Eye (tissue), 1 donor: ENCODE measurements around the gene HOXB5.

Source experiments
- DNase-seq: peaks from one replicate; pipeline ENCODE4 v3.0.0-alpha.2; 2015

Gene HOXB5

GRCh38 chr17:48556576-48557401 lies 36.8 kb downstream of the HOXB5 start:
- peak; percentile 10 for DNase-seq

DNA sequence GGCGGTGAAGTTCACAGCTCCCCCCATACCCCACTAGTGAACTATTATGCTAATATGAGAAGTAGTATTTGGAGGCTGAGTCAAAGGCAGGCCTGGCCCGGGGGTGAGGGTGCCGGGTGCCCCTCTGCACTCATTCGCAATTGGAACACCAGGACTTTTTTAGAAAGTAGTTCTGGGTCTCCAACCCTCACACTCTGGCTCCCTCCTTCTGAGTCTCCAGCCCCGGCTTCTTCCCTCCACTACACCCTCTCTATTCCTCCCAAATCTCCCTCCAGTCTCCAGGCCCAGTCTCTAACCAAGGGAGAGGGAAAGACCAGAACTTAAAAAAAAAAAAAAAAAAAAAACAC lies 37.4 kb downstream of the HOXB5 start:
- DNase-seq, result peak; percentile 3

GRCh38 chr17:48555258-48556228 lies 38.0 kb downstream of the HOXB5 start:
- peak; percentile 46 for DNase-seq

DNA sequence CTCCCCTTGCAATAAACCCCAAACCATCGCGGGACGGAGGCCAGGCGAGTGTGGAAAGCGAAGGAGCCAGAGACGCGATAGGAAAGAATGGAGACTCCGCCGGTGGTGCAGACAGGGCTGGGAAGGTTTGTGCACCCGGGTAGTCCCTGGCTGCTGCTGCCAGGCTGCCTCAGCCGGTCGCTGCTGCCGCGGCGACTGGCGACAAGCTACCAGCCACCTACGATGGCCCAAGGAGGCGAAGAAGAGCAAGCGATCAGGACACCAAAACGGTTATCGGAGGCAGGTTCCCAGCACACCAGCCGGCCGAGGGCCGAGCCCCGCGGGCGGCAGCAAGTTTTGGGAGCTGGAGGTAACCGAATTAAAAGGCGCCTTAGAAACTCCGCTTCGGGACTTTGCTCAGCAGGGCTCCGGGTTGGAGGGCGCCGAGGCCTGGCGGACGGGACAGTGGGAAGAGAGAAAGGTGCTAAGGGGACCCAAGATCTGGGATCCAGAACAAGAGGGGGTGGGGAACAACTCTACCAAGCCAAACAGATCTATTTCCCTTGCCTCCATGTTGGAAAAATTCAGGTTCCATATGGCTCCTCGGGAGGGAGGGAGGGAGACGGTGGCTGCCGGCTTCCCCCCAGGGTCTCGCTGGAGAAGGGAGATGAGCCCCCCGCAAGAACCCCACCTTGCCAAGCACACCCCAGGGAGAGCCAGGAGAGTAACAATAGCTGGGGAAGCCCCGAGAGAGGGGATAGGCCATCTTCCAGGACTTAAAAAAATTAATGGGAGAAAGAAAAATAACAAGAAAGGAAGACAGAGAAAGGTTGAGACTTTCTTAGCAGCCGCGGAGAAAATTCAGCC lies 38.9 kb downstream of the HOXB5 start:
- DNase-seq, result peak; percentile 54

GRCh38 chr17:48553826-48554225 lies 39.8 kb downstream of the HOXB5 start:
- peak; percentile 39 for DNase-seq

DNA sequence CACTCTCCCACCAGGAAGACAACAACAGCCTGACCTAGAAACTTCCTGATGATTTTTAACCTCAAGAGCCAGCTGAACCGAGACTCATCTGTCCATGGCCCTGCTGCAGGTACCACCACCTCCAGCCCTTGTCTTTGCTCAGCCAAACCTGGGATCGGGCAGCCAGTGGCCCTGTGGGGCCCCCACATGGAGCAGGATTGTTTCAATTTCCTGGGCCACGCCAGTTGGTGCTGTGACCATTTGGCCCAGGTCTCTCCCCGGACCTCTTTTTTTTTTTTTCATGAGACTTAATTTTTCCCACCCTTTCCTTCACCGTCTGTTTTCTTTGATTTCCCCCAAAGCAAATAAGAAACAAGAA lies 40.4 kb downstream of the HOXB5 start:
- peak; percentile 18 for DNase-seq

DNA sequence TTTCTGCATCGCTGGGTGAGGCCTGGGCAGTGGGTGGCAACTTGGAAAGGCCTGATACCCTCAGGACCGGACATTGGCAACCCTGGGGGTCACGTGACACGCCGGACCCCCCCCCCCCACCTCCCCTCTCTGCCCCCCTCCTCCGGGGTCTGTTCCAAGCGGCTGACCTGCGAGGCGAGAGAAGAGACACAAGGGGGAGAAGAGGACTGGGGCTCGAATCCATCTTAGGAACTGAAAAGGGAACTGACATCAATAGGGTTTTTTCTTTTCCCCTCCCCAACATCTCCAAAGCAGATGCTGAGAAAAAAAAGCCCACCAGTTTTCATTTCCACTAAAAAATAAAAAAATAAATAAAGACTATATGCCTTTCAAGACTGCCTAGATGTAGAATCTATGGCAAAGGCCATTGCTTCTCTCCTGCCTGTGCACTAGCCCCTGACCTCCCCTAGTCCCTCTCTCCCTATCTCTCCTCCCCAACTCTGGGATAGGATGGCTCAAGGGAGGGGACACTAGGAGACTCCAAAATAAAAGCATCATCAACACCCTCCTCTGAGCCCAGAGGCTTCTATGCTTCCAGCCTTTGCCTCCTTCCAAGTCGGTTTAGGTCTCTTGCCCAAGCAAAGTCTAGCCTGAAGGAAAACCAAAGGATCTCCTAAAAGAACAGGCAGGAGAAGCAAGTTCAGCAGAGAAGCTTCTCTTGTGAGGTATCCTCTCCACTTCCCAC lies 41.0 kb downstream of the HOXB5 start:
- DNase-seq, result peak; percentile 35

GRCh38 chr17:48551596-48552465 lies 41.7 kb downstream of the HOXB5 start:
- DNase-seq, result no peak

DNA sequence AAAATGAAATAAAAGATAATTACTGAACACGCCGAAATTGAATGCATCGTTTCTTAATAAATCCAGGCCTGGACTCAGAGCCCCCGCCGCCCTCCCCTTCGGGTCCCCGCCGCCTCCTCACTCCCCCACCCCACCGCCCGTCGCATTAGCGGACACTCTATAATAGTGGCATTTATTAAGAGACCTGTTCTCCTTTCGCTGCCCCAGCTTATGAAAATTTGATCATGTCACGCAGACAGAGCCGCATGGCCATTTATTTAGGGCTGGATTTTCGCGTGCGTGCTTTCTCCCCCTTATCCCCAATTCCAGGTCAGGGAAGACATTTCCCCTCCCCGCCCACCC lies 42.4 kb downstream of the HOXB5 start:
- DNase-seq, result peak; percentile 23

GRCh38 chr17:48550502-48551213 lies 42.9 kb downstream of the HOXB5 start:
- DNase-seq, result no peak

DNA sequence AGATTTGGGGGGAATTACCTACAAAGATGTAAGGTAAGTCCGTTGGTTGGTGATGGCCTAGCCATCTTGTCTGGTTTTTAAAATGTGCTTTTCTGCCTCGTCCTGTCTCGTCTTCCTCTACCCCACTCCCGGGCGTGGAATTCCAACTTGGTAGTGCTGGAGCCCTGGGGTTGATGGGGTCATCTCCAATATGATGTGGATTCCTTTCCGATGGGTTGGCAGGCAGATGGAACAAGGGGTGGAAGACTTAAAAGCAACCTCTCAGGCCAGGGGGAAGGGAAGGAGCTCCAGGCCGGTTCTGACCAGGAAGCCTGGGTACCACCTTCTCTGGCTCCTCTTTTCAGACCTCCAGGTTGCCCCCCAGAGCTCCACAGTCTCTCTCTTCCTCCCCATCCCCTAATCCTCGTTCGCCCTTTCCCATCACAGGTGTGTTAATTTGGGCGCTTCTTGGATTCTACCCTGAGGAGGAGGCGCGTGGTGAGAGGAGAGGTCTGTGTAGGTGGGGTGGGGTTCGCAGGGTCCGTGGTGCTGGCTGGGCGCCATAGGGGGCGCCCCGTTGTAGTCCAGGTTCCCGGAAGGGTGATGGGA lies 43.6 kb downstream of the HOXB5 start:
- DNase-seq, result no peak

- DNase-seq, result peak; percentile 28
These were observed 44.3 kb downstream of the HOXB5 start for GRCh38 chr17:48549281-48549630.

DNA sequence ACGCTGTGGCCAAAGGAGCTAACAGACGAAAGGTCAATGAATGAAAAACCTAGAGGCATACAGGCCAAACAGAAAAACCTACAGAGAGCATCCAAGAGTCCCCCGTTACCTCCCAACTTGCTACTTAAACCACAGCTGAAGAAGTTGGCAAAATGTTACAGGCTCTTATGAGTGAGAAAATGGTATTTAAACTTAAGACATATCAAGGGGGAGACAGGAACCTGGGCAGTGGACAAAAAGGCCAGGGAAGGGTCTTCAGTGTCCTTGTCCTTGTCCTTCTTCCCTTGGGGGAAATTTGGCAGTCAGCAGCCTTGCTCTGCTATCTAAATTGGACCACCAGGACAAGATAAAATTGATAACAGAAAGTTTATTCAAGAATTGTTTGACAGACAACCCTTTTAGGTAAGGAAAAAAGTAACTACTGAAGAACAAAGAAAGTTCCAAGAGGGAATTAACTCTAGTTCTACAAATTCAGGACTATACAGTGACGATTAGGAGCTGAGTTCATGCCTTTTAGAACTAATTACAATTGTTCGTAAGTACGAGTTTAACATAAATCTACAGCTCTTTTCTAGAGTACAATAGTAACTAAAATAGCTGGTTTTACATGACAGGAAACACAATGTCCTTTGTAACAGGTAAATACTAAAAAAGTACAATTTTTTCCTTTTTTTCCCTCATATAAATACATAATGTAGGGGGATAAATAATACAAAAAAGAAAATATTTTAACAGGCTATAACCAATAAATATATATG lies 44.9 kb downstream of the HOXB5 start:
- DNase-seq, result peak; percentile 45

- peak; percentile 48 for DNase-seq
These were observed 45.6 kb downstream of the HOXB5 start for GRCh38 chr17:48547808-48548522.

DNA sequence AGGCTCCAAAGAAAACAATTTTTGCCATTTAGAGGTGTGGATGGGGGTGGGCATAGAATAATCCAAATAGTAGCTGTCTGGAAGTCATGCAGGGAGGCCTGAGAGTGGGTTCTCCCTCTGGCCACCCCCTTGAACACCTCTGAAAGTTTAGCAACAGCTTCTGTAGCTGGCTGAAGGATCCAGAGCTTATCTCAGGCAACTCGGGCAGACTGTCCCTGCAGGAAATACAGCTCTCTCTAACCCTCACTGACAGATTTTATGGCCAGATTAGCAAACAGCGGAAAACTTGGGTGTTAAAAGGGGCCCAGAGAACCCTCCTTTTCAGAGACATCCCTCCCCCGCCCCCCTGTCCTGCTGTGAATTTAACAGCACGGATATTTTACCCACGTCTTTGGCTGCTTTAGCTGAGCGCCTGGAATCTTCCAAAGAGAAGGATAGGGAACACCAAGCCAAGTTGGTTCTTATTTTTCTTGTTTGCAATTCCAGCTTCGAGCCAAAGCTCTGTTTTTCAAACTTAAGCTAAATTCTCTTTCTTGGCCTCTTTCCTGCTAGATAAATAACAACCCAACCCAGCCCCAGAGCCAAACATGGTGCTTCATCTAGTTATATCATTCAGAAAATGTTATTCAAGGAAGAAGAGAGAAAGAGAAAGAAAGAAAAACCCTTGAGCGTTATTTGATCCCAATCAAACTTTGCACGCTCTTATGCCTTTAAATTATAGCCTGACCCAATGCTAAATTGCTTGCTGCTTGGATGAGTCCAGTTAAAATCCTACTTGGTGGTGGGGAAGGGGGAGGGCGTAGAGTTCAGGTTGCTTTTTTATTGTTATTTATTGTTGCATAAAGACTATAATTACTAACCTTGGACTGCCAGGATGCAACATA lies 46.4 kb downstream of the HOXB5 start:
- peak; percentile 53 for DNase-seq

DNA sequence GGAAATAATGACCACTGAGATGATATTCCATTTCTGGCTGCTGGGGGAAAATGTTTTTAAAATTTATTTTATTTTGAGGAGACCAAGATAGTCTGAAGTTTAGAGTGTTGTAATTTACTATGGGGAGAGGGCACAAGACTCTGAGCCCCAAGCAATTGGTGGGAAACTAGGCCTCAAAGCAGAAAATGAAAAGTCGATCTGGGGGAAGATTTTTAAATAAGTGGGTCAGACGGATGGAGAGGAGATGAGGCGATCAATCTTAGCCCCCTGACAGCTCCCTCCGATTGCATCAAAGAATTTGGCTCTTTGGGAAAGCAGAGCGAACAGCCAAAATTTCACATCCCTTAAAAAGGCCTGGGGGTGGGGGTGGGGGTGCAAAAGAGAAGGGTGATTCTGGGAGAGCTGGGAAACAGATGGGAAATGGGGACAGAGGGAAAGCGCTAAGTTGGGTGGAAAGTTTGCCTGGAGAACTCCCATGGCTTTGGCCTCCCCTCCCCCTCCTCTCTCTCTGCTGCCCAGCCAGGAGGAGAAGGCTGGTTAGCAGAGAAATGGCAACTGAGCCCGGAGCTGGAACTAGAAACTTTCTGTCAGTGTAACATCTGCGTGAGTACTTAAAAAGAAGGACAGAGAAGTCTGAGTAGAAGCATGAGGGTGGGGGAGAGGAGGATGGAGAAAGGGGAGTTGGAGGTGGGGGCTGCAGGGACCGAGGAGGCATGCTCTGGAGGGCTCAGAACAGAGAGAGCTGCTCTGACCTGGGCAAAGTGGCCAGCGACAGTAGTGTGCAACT lies 47.2 kb downstream of the HOXB5 start:
- DNase-seq, result peak; percentile 38

DNA sequence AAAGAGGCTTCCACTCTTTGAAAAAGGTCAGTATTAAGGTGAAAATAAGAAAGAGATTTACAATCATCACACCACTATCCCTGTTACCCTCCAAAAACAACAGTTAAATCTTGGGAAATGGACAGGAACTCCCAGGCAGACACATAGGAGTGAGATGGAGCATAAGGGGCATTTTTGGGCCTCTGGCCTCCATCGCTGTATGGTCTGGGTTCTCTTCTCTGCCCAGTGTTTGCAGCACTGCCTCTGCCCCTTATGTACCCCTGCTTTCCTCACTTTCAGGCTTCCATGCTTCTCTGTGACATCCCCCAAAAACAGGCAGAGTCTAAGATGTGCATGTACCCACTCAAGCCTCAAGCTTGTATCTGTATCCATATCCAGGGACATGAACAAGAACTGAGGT lies 48.0 kb downstream of the HOXB5 start:
- DNase-seq, result peak; percentile 21
